RWPE2 (cell line): ENCODE measurements around the gene LRCH1.

ENCODE experiments used
- ATAC-seq: fragments of 200-7000 bp; cut with Tn5 transposase; 3 replicates; pipeline ENCODE4 v1.9.1; 2021; ENCODE audit warnings: low read depth
- DNase-seq: peaks from one replicate; pipeline ENCODE4 v3.0.0-alpha.2; 2020; ENCODE audit warnings: low spot score
- H3K27ac ChIP-seq: fragments of 450-650 bp; 2 replicates; pipeline ENCODE4 v1.5.1; 2017; ENCODE audit warnings: mild to moderate bottlenecking; ENCODE audit not compliant: poor library complexity, severe bottlenecking
- H3K27me3 ChIP-seq: fragments of 250-450 bp; sonication (Bioruptor Pico); 2 replicates; pipeline ENCODE4 v1.5.1; 2021; ENCODE audit warnings: mild to moderate bottlenecking, moderate library complexity; ENCODE audit not compliant: insufficient read depth, poor library complexity, severe bottlenecking
- H3K36me3 ChIP-seq: fragments of 250-450 bp; sonication (Bioruptor Pico); 2 replicates; pipeline ENCODE4 v1.5.1; 2020; ENCODE audit warnings: low read depth, mild to moderate bottlenecking, moderate library complexity
- H3K4me1 ChIP-seq: fragments of 250-450 bp; sonication (Bioruptor Pico); 2 replicates; pipeline ENCODE4 v1.5.1; 2021; ENCODE audit warnings: mild to moderate bottlenecking, moderate library complexity; ENCODE audit not compliant: insufficient read depth, poor library complexity, severe bottlenecking
- H3K4me3 ChIP-seq: fragments of 250-450 bp; sonication (Bioruptor Pico); 2 replicates; pipeline ENCODE4 v1.5.1; 2021; ENCODE audit warnings: mild to moderate bottlenecking, moderate library complexity; ENCODE audit not compliant: severe bottlenecking
- H3K9me3 ChIP-seq: fragments of 250-450 bp; sonication (Bioruptor Pico); 2 replicates; pipeline ENCODE4 v1.5.1; 2021; ENCODE audit warnings: mild to moderate bottlenecking, moderate library complexity; ENCODE audit not compliant: severe bottlenecking
- TF ChIP-seq, protein P1 (sequence below): fragments of 450-650 bp; IDR thresholded peaks from one replicate; pipeline ENCODE4 v1.5.1; 2017; ENCODE audit warnings: mild to moderate bottlenecking, moderate library complexity; ENCODE audit not compliant: poor library complexity, severe bottlenecking

Gene LRCH1

DNA sequence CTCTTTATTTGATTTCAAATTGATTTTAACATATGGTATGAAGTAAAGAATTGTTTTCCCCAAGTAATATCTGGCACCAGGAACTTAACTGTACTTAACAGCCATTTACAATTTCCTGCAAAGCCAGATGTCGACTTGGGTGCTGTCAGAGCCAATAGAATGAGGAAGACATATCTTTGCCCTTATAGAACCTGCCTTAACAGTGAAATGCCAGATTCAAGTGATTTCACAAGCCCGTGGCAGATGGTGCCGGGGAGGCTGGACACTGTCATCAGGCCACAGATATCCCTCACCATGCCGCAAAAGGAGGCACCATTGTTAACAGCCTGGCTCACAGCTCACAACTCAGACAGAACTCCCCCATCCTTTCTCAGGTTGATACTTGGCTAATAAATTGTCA, 195.3 kb downstream of the LRCH1 start:
- TF ChIP-seq, protein P1, sequence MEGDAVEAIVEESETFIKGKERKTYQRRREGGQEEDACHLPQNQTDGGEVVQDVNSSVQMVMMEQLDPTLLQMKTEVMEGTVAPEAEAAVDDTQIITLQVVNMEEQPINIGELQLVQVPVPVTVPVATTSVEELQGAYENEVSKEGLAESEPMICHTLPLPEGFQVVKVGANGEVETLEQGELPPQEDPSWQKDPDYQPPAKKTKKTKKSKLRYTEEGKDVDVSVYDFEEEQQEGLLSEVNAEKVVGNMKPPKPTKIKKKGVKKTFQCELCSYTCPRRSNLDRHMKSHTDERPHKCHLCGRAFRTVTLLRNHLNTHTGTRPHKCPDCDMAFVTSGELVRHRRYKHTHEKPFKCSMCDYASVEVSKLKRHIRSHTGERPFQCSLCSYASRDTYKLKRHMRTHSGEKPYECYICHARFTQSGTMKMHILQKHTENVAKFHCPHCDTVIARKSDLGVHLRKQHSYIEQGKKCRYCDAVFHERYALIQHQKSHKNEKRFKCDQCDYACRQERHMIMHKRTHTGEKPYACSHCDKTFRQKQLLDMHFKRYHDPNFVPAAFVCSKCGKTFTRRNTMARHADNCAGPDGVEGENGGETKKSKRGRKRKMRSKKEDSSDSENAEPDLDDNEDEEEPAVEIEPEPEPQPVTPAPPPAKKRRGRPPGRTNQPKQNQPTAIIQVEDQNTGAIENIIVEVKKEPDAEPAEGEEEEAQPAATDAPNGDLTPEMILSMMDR: no peak
- Histone ChIP-seq H3K4me1 (no peaks in the 10 kb centered on the region), H3K27ac (no peak overlapping the region), H3K27me3 (no peaks in the 10 kb centered on the region), H3K36me3 (peaks cover 27% of the 10 kb centered on the region), H3K4me3 (no peak overlapping the region), H3K9me3 (no peaks in the 10 kb centered on the region)
- DNase-seq (no peak), ATAC-seq (no peak)

- TF ChIP-seq, protein P1: no peak
- H3K9me3 ChIP-seq: no peaks in the 10 kb centered on the region
- no peaks in the 10 kb centered on the region for H3K4me1 ChIP-seq
- H3K4me3 ChIP-seq: no peak overlapping the region
- H3K27ac ChIP-seq: no peak overlapping the region
- no peaks in the 10 kb centered on the region for H3K27me3 ChIP-seq
- peaks cover 17% of the 10 kb centered on the region for H3K36me3 ChIP-seq
- no peak for DNase-seq
- no peak for ATAC-seq
Measured at GRCh38 chr13:46749951-46750350, 197.0 kb downstream of the LRCH1 start.

DNA sequence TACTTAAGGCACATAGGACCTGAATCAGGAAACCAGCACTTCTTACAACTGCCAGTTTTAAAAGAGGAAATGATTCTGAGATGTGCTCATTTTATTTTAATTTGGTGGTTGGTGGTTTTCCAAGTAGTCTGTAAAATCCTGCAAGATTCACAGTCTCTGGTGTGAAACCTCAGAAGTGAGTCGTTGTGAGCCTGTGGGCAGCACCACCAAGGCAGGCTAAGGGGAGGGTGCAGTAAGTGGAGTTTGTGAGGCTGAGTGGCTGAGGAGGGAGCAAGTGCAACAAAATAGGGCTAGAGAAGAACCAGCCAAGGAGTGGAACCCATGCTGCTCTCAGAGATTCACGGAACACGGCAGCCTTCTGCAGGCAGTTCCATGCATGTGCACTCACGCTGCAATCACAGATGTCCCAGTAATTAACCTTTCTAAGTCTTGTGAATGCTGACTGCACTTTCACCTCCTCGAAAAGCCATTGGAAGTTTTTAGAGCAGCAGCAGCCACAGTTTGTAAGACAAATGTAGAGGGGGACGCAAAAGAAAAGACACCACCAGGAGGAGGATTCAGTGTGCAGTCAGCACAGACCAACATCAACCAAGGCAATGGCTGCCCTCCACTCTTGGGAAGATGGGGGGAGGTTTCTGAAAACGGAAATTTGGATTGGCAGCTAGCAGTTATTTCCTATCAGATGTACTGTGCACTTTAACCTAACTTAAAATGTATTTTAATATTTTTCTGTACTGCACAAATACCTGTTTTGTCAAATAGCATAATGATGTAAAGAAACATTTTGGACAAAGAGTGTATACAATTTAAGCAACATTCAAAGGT, 199.1 kb downstream of the LRCH1 start:
- no peak for DNase-seq
- TF ChIP-seq, protein P1: no peak

GRCh38 chr13:46753137-46753536, 200.2 kb downstream of the LRCH1 start:
- Histone ChIP-seq H3K27ac (no peak overlapping the region), H3K9me3 (no peaks in the 10 kb centered on the region), H3K36me3 (peaks cover 16% of the 10 kb centered on the region), H3K27me3 (no peaks in the 10 kb centered on the region), H3K4me1 (no peaks in the 10 kb centered on the region), H3K4me3 (no peak overlapping the region)
- DNase-seq (no peak), ATAC-seq (no peak)
- TF ChIP-seq, protein P1: no peak

More for the DNA sequence above, 199.1 kb downstream of the LRCH1 start:
- no peaks in the 10 kb centered on the region for H3K27me3 ChIP-seq
- H3K9me3 ChIP-seq: no peaks in the 10 kb centered on the region
- no peak for ATAC-seq
- H3K4me3 ChIP-seq: no peak overlapping the region
- peaks cover 16% of the 10 kb centered on the region for H3K36me3 ChIP-seq
- H3K4me1 ChIP-seq: no peaks in the 10 kb centered on the region
- H3K27ac ChIP-seq: no peak overlapping the region

DNA sequence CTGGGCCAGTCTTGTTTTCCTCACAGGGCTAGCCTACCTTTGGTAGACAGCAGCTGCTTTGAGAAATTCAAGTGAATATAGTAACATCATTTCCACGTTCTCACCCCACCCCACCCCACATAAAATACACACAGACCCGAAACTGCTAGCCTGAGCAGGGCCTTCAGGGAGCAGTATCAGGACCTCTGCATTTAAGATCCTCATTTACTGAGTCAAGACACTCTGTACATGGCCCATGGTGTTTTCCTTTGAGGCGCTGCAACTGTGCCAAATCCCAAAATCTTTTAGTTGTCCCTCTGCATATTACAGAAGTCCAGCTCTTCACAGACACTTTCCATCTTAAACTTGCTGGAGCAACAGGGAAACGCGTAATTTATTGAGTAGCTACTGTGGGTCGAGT, 200.9 kb downstream of the LRCH1 start:
- Histone ChIP-seq H3K4me3 (no peak overlapping the region), H3K4me1 (no peaks in the 10 kb centered on the region), H3K36me3 (peaks cover 16% of the 10 kb centered on the region), H3K27ac (no peak overlapping the region), H3K9me3 (no peaks in the 10 kb centered on the region), H3K27me3 (no peaks in the 10 kb centered on the region)
- no peak for DNase-seq
- ATAC-seq: no peak; the same call in 2 of the 3 replicates
- TF ChIP-seq, protein P1: no peak
